KBM-7 (cell line): Measurements from ENCODE around the gene MACC1.

Experiments
- DNase-seq: peaks from one replicate; pipeline ENCODE4 v3.0.0-alpha.2; 2015
- in situ Hi-C: fragments of 300-500 bp; cut with MboI; formaldehyde crosslinking; loops from 2 replicates; pipeline ENCODE4 v1.14.3; 2020; ENCODE audit warnings: low sequenced_read_pairs, low pct_unique_long_range_greater_than_20kb, mixed read lengths

Gene MACC1

GRCh38 chr7:20111821-20112542 lies 105.2 kb downstream of the MACC1 start:
- DNase-seq: no peak
- in situ Hi-C loops: no loop called here

GRCh38 chr7:20107582-20107981 lies 109.6 kb downstream of the MACC1 start:
- DNase-seq: no peak
- in situ Hi-C loops: no loop called here

DNA sequence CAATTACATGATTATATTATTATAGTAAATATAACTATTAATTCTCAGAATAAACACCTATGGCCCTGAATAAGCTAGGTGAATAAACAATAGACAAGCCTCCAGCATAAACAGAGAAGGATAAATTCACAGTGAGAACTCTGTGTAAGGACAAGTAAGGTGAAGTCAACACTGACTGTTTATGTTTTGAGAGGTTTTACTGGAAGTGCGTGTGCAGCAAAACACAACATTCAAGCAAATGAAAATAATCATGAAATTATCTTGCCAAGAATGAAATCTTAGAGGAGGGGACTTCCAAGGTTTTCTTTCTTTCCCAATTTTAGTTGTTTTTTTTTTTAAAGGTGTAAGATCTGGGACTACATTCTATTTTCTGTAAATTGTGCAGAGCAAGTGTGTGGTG lies 112.5 kb downstream of the MACC1 start:
- DNase-seq: no peak
- in situ Hi-C loops: no loop called here

- in situ Hi-C loops: no loop called here
- no peak for DNase-seq
These were observed 114.2 kb downstream of the MACC1 start for GRCh38 chr7:20102982-20103381.

DNA sequence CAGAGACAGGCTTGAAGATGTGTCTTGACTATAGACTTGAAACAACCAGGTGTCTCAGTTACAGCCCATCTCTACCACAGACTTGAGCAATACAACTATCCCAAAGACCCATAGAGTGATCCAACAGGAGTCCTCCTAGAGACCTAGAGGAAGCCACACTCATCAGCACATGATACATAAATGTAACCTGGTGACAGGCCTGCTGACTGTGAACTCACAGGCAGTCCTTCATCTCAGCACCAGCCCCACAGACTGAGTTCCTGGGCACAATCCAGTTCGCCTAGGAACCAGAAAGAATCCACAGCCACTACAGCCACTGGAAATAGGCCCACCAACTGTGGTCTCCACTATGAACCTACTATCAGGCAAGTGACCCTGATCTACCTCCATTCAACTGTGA lies 121.3 kb downstream of the MACC1 start:
- in situ Hi-C loops: no loop called here
- DNase-seq: no peak

DNA sequence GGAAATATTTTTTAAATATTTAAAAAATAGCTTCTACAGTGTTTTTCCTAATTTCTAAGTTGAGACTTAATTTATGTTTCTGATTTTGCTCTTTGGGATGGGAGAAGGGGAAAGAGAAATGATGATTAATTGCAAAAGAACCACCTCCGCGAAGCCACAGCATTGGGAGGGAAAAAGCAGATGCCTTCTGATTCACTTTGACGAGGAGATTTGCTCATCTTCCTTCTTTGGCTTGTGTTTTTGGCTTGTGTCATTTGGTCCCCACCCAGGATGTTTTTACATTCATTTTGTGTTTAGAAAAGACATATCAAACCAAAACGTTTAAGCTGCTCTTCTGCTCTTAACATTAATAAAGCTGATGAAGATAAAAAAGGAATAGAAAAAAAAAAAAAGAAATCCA lies 121.7 kb downstream of the MACC1 start:
- in situ Hi-C loops: no loop called here
- DNase-seq: no peak

DNA sequence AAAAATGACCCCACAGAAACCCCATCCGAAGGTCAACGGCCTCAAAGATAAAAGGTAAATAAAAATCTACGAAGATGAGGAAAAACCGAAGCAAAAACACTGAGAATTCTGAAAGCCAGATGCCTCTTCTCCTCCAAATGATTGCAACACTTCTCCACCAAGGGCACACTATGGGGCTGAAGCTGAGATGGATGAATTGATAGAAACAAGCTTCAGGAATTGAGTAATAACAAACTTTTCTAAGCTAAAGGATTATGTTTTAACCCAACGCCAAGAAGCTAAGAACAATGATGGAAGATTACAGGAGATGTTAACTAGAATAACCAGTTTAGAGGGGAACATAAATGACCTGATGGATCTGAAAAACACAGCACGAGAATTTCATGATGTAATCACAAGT lies 127.8 kb downstream of the MACC1 start:
- DNase-seq: no peak
- in situ Hi-C loops: no loop called here

DNA sequence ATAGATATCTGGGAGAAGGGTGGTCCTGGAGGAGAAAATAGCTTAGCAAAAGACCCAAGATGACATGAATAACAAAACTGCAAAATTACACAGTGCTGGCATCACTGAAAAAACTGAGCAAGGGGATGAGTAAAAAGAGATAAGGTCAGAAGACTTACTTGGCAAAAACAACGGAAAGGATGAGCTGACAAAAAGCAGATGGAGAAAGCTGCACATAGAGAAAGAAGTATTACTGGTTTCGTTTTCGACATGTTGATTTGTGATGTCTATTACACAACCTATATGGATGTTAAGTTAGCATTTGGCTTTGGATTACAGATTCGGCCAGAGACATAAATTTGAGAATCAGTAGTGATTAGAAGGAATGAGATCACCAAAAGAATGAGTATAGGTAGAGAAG lies 132.1 kb downstream of the MACC1 start:
- in situ Hi-C loops: no loop called here
- DNase-seq: no peak
